ENCODE measurements around the gene ZMIZ2.
"Not testable (repeated sequence)": the region's sequence is repeated elsewhere in the genome, so short reads cannot be mapped to it uniquely, and the experiment has no call there.

The ZMIZ2 gene, protein sequence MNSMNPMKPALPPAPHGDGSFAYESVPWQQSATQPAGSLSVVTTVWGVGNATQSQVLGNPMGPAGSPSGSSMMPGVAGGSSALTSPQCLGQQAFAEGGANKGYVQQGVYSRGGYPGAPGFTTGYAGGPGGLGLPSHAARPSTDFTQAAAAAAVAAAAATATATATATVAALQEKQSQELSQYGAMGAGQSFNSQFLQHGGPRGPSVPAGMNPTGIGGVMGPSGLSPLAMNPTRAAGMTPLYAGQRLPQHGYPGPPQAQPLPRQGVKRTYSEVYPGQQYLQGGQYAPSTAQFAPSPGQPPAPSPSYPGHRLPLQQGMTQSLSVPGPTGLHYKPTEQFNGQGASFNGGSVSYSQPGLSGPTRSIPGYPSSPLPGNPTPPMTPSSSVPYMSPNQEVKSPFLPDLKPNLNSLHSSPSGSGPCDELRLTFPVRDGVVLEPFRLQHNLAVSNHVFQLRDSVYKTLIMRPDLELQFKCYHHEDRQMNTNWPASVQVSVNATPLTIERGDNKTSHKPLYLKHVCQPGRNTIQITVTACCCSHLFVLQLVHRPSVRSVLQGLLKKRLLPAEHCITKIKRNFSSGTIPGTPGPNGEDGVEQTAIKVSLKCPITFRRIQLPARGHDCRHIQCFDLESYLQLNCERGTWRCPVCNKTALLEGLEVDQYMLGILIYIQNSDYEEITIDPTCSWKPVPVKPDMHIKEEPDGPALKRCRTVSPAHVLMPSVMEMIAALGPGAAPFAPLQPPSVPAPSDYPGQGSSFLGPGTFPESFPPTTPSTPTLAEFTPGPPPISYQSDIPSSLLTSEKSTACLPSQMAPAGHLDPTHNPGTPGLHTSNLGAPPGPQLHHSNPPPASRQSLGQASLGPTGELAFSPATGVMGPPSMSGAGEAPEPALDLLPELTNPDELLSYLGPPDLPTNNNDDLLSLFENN

DNA sequence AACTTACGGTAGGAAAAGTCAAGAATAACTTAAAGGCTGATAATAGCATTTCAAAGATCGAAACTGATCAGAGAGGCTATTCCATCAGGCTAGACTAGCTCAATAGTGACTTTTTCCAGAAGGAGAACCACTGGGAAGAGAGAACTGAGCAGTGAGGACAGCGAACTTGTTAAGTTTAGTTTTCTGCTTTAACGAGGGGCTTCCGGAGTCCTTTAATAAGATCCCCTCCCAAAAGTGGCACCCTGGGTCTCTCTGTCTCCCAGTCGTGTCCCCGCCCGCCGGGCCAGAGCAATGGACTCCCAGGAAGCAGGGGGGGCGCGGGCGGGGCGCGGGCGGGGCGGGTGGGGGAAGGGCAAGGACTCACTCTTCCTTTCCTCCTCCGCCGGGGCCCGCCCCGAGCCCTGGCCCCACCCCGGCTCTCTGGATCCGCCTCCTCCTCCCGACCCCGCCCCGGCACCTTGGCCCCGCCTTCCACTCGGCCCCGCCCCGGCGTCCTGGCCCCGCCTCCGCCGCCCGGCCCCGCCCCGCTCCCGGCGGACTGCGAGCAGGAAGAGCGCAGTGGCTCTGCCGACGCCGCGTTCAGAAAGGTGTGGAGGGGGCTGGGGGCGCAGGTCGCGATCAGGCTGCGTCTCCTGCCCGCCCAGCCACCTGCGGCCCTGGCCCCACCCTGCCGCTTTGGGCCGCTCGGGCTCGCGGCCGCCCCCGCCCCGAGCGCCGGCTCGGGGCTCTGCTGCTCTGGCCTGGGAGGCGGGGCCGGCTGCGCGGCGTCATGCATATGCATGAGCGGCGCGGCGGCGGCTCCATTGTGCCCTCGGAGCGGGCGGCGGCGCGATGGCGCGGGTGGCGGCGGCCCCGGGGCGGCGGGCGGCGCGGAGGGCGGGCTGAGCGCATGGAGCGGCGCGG, at the start of gene ZMIZ2:
ZMIZ2 (plus strand) TSS at position 803 of the 903 bp plus-strand sequence. CDS start 7,403 bp downstream, outside the sequence.
- peak; percentile 80 for DNase-seq (ENCODE audit: low read depth)

- DNase-seq (ENCODE audit: low read depth) = not testable (repeated sequence)
Observed at GRCh38 chr7:44699598-44699997, 49.0 kb upstream of the ZMIZ2 start.

GRCh38 chr7:44700322-44700721, 48.3 kb upstream of the ZMIZ2 start:
- DNase-seq (ENCODE audit: low read depth) = no peak

- DNase-seq (ENCODE audit: low read depth) = not testable (repeated sequence)
Observed at GRCh38 chr7:44703391-44703790, 45.3 kb upstream of the ZMIZ2 start.

DNA sequence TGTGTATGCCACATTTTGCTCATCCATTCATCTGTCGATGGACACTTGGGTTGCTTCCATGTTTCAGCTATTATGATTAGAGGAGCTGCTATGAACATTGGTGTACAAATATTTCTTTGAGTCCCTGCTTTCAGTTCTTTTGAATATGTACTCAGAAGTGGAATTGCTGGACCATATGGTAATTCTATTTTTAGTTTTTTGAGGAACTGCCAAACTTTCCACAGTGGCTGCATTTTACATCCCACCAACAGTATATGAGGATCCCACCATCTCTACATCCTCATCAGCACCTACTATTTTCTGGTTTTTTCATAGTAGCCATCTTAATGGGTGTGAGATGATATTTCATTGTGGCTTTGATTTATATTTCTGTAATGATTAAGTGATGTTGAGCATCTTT, 44.7 kb upstream of the ZMIZ2 start:
- DNase-seq (ENCODE audit: low read depth) = no peak

DNA sequence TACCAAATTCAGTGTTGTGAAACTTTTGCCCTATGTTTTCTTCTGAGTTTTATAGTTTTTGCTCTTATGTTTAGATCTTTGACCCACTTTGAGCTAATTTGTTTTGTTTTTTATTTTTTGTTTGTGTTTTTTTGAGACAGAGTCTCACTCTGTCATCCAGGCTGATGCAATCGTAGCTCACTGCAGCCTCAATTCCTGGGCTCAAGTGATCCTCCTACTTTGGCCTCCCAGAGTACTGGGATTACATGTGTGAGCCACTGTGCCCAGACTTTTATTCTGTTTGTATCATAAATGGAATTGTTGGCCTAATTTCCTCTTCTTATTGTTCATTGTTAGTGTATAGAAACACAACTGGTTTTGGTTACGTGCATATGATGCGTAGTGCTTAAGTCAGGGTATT, 43.2 kb upstream of the ZMIZ2 start:
- DNase-seq (ENCODE audit: low read depth) = no peak

DNA sequence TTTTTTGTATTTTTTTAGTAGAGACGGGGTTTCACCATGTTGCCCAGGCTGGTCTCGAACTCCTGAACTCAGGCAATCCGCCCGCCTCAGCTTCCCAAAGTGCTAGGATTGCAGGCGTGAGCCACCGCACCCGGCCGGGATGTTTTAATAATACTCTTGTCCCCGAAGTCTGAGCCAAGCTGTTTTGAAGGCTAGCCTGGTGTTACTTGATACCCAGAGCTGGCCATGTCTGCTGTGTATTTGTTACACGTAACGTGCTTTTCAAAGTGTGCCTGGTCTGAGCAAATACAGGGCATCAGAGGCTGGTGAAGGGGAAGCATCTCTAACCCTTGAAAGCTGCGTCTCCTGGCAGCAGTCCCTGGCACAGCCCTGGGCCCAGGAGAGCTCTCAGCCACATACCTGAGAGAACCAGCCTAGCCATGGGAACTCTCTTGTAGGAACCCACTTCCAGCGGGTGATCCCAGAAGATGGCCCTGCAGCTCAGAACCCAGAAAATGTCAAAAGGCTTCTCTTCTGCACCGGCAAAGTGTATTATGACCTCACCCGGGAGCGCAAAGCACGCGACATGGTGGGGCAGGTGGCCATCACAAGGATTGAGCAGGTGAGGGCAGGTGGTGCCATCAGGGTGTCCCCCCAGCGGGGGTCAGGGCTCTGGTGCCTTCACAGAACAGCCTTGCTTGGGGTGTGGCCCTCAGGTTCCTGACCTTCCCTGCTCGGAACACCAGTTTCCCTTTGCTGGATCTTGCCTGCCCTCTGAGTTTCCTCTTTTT, 41.7 kb upstream of the ZMIZ2 start:
- no peak for DNase-seq (ENCODE audit: low read depth)

DNA sequence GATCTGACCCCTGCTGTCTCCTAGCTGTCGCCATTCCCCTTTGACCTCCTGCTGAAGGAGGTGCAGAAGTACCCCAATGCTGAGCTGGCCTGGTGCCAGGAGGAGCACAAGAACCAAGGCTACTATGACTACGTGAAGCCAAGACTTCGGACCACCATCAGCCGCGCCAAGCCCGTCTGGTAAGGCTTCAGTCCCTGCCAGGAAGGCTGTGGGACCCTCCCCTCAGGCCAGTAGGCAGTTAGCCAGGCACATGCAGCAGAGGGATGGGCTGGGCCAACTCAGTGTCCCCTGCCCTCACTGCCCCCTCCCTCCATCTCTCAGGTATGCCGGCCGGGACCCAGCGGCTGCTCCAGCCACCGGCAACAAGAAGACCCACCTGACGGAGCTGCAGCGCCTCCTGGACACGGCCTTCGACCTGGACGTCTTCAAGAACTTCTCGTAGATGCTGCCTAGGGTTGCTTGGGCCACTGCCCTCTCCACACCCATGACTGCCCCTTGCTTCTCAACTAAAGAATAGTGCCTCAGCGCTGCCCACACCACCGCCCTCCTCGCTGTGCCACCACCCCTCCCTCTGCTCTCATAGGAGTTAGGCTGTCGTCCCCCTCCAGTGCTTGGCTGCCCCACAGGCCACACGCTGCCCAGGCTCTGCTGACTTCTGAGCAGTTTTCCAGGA, 41.0 kb upstream of the ZMIZ2 start:
- no peak for DNase-seq (ENCODE audit: low read depth)

- no peak for DNase-seq (ENCODE audit: low read depth)
Observed at GRCh38 chr7:44709011-44709915, 39.4 kb upstream of the ZMIZ2 start.

- no peak for DNase-seq (ENCODE audit: low read depth)
Observed at GRCh38 chr7:44709945-44710596, 38.6 kb upstream of the ZMIZ2 start.

GRCh38 chr7:44711528-44711927, 37.1 kb upstream of the ZMIZ2 start:
- DNase-seq (ENCODE audit: low read depth) = no peak

DNA sequence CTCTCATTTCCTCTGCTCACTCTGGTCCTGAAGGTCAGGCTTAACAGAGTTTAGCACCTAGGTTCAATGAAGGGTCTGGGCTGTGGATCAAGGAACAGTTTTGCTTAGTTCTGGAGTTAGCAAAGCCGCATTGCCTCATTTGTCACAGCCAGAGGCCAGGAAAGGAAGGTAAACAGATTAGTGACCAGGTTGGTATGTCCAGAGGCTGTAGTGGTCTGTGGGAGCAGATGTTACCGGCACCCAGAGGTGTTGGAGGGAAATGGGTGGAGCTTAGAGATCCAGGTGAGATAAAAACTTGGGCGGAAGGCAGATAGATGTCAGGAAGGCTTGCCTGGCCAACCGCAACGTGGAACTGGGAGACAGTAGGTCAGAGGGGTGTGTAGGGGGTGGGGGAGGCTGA, 36.6 kb upstream of the ZMIZ2 start:
- no peak for DNase-seq (ENCODE audit: low read depth)

DNA sequence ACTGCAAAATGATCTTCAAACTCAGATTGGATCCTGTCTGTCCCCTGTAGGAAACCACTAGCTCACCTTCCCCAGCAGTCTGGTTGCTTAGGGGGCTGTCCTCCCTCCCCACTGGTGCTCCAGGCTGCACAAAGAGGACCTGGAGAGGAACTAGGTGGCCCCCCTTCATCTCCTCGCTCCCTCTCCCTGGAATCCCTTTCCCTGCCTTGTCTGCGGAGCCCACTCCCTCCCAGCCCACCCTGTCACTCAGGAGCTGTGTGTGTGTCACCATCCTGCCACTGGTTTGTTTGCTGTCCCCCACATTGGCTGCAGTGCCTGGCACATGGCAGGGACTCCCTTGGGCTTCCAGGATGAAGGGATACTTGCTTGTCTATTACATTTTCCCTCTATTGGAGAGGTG, 35.5 kb upstream of the ZMIZ2 start:
- no peak for DNase-seq (ENCODE audit: low read depth)

DNA sequence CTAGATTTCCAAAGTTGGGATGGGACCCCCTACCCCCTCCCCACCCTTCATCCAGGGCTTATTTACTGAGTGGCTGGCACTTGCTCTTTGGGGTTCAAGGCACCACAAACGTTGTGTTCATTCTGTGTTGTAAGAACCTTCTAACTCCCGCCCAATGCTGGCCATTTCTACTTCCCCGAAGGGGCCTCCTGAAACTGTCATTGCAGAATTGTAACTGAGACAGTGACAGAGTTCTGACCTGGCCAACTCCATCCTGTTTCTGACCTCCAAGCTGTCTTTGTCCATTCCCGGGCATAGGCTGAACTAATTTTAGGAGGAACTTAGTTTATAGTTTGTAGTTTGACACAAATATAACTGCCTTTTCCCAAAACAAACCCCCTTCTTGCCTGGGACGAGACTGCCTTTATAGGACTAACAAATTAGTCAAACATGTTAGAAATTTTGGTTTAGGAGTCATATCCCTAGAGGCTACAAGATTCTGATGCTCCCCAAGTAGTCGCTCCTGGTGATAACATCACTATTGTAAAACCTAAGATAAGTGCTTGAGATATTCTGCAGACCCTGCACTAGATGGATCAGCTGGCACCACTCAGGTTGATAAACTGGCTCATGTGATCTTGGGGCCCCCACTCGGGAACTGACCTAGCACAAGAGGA, 34.8 kb upstream of the ZMIZ2 start:
- DNase-seq (ENCODE audit: low read depth) = no peak

- no peak for DNase-seq (ENCODE audit: low read depth)
Observed at GRCh38 chr7:44716205-44716604, 32.4 kb upstream of the ZMIZ2 start.

GRCh38 chr7:44720301-44720700, 28.3 kb upstream of the ZMIZ2 start:
- no peak for DNase-seq (ENCODE audit: low read depth)

DNA sequence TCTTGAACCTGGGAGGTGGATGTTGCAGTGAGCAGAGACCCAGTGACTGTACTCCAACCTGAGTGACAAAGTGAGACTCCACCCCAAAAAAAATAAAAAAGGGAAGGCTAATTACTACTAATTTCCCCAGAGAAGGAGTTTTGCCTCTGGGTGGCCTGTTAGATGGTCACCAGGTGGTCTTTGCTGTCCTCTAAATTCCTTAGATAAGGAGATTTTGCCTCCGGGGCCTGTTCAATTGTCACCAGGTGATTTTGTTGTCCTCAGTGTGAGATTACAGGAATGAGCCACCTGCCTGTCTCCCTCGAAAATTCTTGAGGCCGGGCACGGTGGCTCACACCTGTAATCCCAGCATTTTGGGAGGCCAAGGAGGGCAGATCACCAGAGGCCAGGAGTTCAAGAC, 24.4 kb upstream of the ZMIZ2 start:
- DNase-seq (ENCODE audit: low read depth) = no peak

DNA sequence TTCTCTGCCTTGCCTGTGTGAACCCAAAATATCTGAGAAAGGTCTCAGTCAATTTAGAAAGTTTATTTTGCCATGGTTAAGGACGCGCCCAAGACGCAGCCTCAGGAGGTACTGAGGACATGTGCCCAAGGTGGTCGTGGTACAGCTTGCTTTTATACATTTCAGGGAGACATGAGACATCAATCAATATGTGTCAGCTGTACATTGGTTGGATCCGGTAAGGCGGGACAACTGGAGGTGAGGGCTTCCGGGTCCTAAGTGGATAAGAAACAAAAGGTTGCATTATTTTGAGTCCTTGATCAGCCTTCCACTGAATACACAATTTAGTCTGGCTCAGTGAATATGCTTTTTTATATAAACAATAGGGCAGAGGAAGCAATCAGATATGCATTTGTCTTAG, 22.4 kb upstream of the ZMIZ2 start:
- DNase-seq (ENCODE audit: low read depth) = not testable (repeated sequence)

Measured in stimulated activated CD8-positive, alpha-beta memory T cell treated with anti-CD3 and anti-CD28 coated beads, Interleukin-4, amount 100 ng/mL, for 24 hours (primary cell).